Measurements from ENCODE around the gene KLC1.

Gene KLC1

DNA sequence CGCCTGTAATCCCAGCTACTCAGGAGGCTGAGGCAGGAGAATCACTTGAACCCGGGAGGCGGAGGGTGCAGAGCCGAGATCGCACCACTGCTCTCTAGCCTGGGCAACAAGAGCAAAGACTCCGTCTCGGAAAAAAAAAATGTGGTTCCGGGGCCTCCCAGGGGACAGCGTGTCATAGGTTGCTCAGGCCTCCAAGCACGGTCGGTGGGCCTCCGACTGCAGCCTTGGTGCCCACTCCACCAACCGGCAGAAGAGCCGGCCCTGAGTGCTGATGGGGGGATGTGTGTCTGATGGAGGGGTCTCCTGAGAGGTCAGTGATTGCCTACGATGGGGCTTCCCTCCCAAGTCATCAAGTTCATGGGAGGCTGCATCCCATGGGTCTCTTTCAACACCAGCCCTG, 102.5 kb downstream of the KLC1 start:
- no peak overlapping the region for H3K27ac ChIP-seq (ENCODE audit: low read depth, low read length, severe bottlenecking)
- H3K9me3 ChIP-seq (ENCODE audit: control insufficient read depth, low read length) = no peaks in the 10 kb centered on the region
- peaks cover 63% of the 10 kb centered on the region for H3K36me3 ChIP-seq (ENCODE audit: control insufficient read depth, insufficient read depth, low read length)
- 93 to 99% methylated on average over 11 to 13 of the region's 15 CpGs for WGBS, 2 experiments (ENCODE audit: insufficient coverage in 2 of 2)
- H3K4me1 ChIP-seq (ENCODE audit: control insufficient read depth, insufficient read depth, low read length, poor library complexity, severe bottlenecking) = no peaks in the 10 kb centered on the region
- H3K4me3 ChIP-seq (ENCODE audit: extremely low read depth, insufficient read depth, low read length, poor library complexity, severe bottlenecking) = no peak overlapping the region

DNA sequence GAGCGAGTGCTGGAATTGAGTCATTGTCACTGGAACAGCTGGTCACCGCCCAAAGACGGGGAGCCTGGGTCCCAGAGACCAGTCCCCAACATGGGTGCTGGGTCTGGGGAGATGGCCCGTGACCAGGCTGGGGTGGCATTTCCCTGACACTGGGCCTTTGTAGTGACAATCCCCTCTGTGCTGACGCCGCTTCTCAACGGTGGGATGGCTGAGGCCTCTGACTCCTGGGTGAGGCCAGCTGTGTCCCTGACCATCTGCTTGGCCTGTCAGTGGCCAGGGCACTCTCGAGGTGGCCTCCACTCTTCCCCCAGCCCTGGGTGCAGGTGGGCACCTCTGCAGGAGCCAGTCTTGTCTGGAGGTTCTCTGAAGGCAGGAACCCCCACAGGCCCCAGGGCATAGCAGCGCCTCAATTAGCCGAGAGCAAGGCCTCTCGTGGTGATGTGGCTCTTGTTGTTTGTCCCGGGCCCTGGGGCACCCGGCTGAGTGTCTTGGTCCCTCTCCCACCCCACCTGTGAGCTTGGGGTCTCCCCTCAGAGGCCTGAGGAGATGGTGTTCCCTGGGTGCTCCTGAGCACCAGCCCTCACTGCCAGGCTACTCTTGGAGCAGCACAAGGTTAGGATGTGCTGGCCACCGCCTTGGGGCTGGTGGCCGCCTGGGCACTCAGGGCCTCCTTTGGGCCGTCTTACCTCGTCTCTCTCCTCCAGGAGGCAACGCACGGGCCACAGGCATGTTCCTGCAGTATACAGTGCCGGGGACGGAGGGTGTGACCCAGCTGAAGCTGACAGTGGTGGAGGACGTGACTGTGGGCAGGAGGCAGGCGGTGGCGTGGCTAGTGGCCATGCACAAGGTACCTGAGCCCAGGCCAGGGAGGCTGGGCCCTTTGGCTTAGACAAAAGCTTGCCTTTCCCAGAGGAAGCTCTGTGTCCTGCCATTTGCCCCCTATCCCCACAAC, 103.2 kb downstream of the KLC1 start:
- no peak overlapping the region for H3K4me3 ChIP-seq (ENCODE audit: extremely low read depth, insufficient read depth, low read length, poor library complexity, severe bottlenecking)
- H3K9me3 ChIP-seq (ENCODE audit: control insufficient read depth, low read length) = no peaks in the 10 kb centered on the region
- H3K36me3 ChIP-seq (ENCODE audit: control insufficient read depth, insufficient read depth, low read length) = peaks cover 61% of the 10 kb centered on the region
- no peak overlapping the region for H3K27ac ChIP-seq (ENCODE audit: low read depth, low read length, severe bottlenecking)
- WGBS, 2 experiments (ENCODE audit: insufficient coverage in 2 of 2) = 93 to 97% methylated on average over 22 to 24 of the region's 24 CpGs
- no peaks in the 10 kb centered on the region for H3K4me1 ChIP-seq (ENCODE audit: control insufficient read depth, insufficient read depth, low read length, poor library complexity, severe bottlenecking)

- WGBS, 2 experiments (ENCODE audit: insufficient coverage in 2 of 2) = 94 to 96% methylated on average over 7 to 8 of the region's 9 CpGs
- Histone ChIP-seq H3K36me3 (ENCODE audit: control insufficient read depth, insufficient read depth, low read length) (peaks cover 55% of the 10 kb centered on the region), H3K4me1 (ENCODE audit: control insufficient read depth, insufficient read depth, low read length, poor library complexity, severe bottlenecking) (no peaks in the 10 kb centered on the region), H3K4me3 (ENCODE audit: extremely low read depth, insufficient read depth, low read length, poor library complexity, severe bottlenecking) (no peak overlapping the region), H3K27ac (ENCODE audit: low read depth, low read length, severe bottlenecking) (no peak overlapping the region), H3K9me3 (ENCODE audit: control insufficient read depth, low read length) (no peaks in the 10 kb centered on the region)
These were observed 104.0 kb downstream of the KLC1 start for GRCh38 chr14:103732868-103733620.

- H3K4me1 ChIP-seq (ENCODE audit: control insufficient read depth, insufficient read depth, low read length, poor library complexity, severe bottlenecking) = no peaks in the 10 kb centered on the region
- H3K4me3 ChIP-seq (ENCODE audit: extremely low read depth, insufficient read depth, low read length, poor library complexity, severe bottlenecking) = no peak overlapping the region
- 96 to 98% methylated on average over 12 to 13 of the region's 14 CpGs for WGBS, 2 experiments (ENCODE audit: insufficient coverage in 2 of 2)
- H3K9me3 ChIP-seq (ENCODE audit: control insufficient read depth, low read length) = no peaks in the 10 kb centered on the region
- H3K36me3 ChIP-seq (ENCODE audit: control insufficient read depth, insufficient read depth, low read length) = peaks cover 54% of the 10 kb centered on the region
- H3K27ac ChIP-seq (ENCODE audit: low read depth, low read length, severe bottlenecking) = no peak overlapping the region
These were observed 104.6 kb downstream of the KLC1 start for GRCh38 chr14:103733651-103734050.

DNA sequence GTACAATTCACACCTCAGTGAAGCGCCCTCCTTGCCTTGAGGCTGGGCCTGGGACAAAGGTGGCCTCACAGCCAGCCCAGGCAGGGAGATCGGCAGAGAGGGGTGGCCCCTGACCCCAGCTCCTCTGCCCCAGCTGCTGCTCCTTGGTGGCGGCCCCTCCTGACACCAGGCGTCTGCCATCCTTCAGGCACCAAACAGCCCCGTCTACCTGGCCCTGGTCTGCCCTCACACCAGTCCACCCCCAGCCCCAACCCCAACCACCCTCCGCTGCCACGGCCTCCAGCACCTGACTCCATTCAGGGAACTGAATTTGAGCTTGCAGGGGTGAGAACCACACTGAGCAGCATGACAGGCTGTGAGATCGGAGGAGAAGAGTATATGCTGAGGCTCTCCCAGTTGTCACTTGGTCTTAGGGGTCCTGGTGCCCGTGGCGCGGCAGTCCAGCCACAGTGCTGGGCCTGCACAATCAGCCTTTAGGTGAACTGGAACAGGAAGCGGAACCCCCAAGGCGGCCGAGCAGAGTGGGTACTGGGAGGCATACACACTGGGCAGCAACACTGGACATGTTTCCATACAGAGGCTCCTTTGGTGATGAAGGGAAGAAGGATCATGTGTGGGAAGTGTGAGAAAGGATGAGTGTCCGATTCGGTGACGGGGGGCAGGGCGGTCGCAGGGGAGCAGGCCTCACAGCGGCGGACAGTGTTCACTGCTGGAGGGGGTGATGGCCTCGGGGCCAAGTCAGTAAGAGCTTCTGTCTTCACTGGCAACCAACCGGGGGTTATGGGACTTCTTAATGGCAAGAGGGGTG, 105.3 kb downstream of the KLC1 start:
- no peaks in the 10 kb centered on the region for H3K4me1 ChIP-seq (ENCODE audit: control insufficient read depth, insufficient read depth, low read length, poor library complexity, severe bottlenecking)
- H3K4me3 ChIP-seq (ENCODE audit: extremely low read depth, insufficient read depth, low read length, poor library complexity, severe bottlenecking) = no peak overlapping the region
- no peak overlapping the region for H3K27ac ChIP-seq (ENCODE audit: low read depth, low read length, severe bottlenecking)
- peaks cover 49% of the 10 kb centered on the region for H3K36me3 ChIP-seq (ENCODE audit: control insufficient read depth, insufficient read depth, low read length)
- no peaks in the 10 kb centered on the region for H3K9me3 ChIP-seq (ENCODE audit: control insufficient read depth, low read length)
- WGBS, 2 experiments (ENCODE audit: insufficient coverage in 2 of 2) = 93 to 97% methylated on average over 19 to 23 of the region's 23 CpGs

- H3K9me3 ChIP-seq (ENCODE audit: control insufficient read depth, low read length) = no peaks in the 10 kb centered on the region
- no peak overlapping the region for H3K4me3 ChIP-seq (ENCODE audit: extremely low read depth, insufficient read depth, low read length, poor library complexity, severe bottlenecking)
- no peaks in the 10 kb centered on the region for H3K4me1 ChIP-seq (ENCODE audit: control insufficient read depth, insufficient read depth, low read length, poor library complexity, severe bottlenecking)
- H3K36me3 ChIP-seq (ENCODE audit: control insufficient read depth, insufficient read depth, low read length) = peaks cover 42% of the 10 kb centered on the region
- no peak overlapping the region for H3K27ac ChIP-seq (ENCODE audit: low read depth, low read length, severe bottlenecking)
- 93 to 97% methylated on average over 9 to 10 of the region's 12 CpGs for WGBS, 2 experiments (ENCODE audit: insufficient coverage in 2 of 2)
These were observed 106.0 kb downstream of the KLC1 start for GRCh38 chr14:103735022-103735421.

DNA sequence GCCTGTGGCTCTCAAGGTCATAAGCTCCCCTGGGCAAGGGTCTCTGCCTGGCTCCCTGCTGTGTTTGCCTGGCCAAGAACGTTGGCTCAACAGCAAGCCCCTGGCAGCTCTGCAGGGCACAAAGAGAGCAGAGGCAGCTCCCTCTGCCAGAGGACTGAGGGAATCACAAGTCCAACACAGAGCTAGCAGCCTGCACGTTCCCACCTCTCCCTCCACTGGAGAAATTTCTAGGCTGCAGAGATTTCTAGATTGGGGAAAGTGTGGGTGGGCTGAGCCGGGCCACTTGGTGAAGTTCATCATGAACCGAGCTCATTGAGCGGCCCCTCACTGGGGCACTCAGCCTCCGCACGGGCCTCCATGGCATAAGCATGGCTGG, 106.4 kb downstream of the KLC1 start:
- no peak overlapping the region for H3K4me3 ChIP-seq (ENCODE audit: extremely low read depth, insufficient read depth, low read length, poor library complexity, severe bottlenecking)
- no peaks in the 10 kb centered on the region for H3K4me1 ChIP-seq (ENCODE audit: control insufficient read depth, insufficient read depth, low read length, poor library complexity, severe bottlenecking)
- H3K36me3 ChIP-seq (ENCODE audit: control insufficient read depth, insufficient read depth, low read length) = peaks cover 38% of the 10 kb centered on the region
- 88 to 91% methylated on average over 6 of the region's 7 CpGs for WGBS, 2 experiments (ENCODE audit: insufficient coverage in 2 of 2)
- no peaks in the 10 kb centered on the region for H3K9me3 ChIP-seq (ENCODE audit: control insufficient read depth, low read length)
- H3K27ac ChIP-seq (ENCODE audit: low read depth, low read length, severe bottlenecking) = no peak overlapping the region

DNA sequence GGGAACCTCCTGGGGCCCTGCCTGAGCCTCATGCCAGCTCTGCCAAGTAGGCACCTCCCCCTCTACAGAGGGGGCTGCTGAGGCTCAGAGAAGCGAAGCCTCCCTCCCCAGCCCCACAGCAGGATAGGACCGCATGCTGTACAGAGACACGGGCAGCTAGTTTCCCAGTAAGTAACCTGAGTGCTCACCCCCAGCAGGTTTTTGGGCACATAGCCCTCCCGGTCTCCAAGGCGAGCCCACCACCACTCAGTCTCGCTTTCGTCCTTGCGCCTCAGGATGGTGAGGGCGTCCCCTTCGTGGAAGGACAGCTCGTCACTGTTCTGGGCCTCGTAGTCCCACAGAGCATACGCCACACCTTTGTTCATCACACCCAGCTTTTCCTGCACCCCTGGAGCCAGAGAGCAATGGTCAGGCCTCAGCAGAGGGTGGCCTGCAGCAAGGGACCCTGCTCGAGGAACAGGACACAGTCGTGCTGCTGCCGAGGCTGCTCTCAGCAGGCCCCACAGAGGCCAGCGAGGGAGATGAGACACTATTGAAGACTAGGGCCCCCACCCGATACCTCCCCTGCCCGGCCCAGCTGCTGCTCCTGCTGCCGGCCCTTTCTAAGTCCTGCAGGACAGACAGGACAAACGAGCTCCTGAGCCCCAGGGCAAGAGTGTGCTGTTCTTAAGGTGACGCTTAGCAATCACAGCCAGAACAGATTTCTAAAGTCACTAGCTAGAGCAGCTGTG, 107.0 kb downstream of the KLC1 start:
- 93% methylated on average over 22 of the region's 22 CpGs for WGBS, 2 experiments (ENCODE audit: insufficient coverage in 2 of 2)
- H3K4me3 ChIP-seq (ENCODE audit: extremely low read depth, insufficient read depth, low read length, poor library complexity, severe bottlenecking) = no peak overlapping the region
- H3K36me3 ChIP-seq (ENCODE audit: control insufficient read depth, insufficient read depth, low read length) = peaks cover 34% of the 10 kb centered on the region
- no peaks in the 10 kb centered on the region for H3K9me3 ChIP-seq (ENCODE audit: control insufficient read depth, low read length)
- peaks cover 2% of the 10 kb centered on the region for H3K4me1 ChIP-seq (ENCODE audit: control insufficient read depth, insufficient read depth, low read length, poor library complexity, severe bottlenecking)
- no peak overlapping the region for H3K27ac ChIP-seq (ENCODE audit: low read depth, low read length, severe bottlenecking)

GRCh38 chr14:103736546-103737431, 107.8 kb downstream of the KLC1 start:
- Histone ChIP-seq H3K27ac (ENCODE audit: low read depth, low read length, severe bottlenecking) (no peak overlapping the region), H3K36me3 (ENCODE audit: control insufficient read depth, insufficient read depth, low read length) (peaks cover 27% of the 10 kb centered on the region)
- WGBS, 2 experiments (ENCODE audit: insufficient coverage in 2 of 2) = 97% methylated on average over 6 of the region's 10 CpGs

More at GRCh38 chr14:103736546-103737431, 107.8 kb downstream of the KLC1 start:
- no peak overlapping the region for H3K4me3 ChIP-seq (ENCODE audit: extremely low read depth, insufficient read depth, low read length, poor library complexity, severe bottlenecking)
- no peaks in the 10 kb centered on the region for H3K9me3 ChIP-seq (ENCODE audit: control insufficient read depth, low read length)
- H3K4me1 ChIP-seq (ENCODE audit: control insufficient read depth, insufficient read depth, low read length, poor library complexity, severe bottlenecking) = peaks cover 9% of the 10 kb centered on the region

Data from mesodermal cell (in vitro differentiated cells).